Measurements from ENCODE around the gene DNAJC16.
"Not testable (repeated sequence)": the region's sequence is repeated elsewhere in the genome, so short reads cannot be mapped to it uniquely, and the experiment has no call there.

The DNAJC16 gene

DNA sequence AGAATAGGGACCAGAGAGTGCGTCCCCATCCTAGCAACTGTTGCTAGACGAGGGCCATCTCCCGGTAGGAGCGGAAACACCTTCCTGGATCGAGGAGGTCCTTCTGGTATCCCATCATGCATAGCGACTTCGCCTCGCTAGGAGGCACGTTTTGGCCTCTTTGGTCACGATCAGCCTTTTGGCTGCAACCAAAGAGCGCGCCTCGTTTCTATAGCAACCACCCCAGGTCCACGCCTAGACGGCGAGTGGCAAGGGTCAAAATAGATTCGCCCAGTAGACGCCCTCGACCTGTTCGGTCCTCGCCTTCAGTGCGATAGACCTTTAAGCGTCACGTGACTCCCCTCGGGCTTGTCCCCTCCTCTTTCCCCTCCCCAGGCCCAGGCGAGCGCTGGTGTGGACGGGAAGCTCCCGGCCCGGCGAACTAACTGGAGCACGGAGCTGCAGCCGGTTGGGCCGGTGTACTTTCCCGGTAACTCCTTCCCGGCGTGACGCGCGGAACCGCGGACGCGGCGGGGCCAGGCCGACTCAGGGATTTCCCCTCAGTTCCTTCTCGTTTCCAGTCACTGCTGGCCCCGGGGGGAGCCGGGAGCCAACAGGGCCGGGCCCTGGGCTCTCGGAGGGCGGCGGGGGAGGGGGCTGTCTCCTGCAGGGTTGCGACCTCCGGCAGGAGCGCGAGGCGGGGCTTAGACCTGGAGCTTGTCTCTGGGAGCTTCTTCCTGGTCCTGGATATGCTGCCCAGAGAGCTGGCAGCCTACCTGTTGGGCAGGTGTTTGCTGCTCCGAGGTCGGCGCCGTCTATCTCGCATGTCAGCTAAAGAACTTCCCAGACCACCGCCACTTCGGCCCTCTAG is at the start of gene DNAJC16:
Gene DNAJC16 (plus strand): TSS at position 359 of the 850 bp plus-strand sequence. CDS start 2,258 bp downstream, outside the sequence.
- peak; percentile 99 to 100 (median 100) for DNase-seq

DNA sequence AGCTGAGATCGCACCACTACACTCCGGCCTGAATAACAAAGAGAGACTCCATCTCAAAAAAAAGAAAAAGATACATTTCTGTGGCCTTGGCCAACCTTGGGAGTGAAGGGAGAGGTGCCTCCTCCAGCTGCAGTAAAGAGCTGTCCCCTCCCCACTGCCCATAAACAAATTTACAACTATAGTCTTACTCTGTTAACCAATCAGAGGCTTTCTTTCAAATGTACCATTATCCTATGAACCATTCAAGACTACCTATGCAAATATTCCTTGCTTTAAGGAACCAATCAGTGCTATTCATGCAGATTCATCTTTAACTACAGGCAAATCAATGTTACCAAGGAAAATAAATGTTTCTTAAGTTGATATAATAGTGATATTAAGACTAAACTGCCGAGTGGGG is 49.7 kb upstream of the DNAJC16 start:
- DNase-seq: no peak

DNA sequence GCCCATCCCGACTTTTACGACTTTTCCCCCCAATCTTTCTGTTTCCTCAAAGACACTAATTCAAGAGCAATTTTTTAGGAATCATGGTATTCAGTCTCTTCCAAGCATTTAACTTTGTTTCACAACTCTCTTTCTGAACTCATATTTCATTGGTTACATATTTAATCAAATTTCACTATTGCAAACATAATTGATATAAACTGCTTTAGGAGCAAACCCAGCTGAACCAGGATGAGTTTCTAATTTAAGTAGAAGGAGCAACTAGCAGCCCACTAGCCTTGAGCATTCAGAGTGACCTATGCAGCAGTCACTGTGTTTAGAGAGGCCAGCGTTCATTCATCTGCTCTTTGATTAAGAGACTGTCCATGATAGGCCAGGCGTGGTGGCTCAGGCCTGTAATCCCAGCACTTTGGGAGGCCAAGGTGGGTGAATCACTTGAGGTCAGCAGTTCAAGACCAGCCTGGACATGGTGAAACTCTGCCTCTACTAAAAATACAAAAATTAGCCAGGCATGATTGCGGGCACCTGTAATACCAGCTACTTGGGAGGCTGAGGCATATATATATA is 48.9 kb upstream of the DNAJC16 start:
- DNase-seq: no peak

DNA sequence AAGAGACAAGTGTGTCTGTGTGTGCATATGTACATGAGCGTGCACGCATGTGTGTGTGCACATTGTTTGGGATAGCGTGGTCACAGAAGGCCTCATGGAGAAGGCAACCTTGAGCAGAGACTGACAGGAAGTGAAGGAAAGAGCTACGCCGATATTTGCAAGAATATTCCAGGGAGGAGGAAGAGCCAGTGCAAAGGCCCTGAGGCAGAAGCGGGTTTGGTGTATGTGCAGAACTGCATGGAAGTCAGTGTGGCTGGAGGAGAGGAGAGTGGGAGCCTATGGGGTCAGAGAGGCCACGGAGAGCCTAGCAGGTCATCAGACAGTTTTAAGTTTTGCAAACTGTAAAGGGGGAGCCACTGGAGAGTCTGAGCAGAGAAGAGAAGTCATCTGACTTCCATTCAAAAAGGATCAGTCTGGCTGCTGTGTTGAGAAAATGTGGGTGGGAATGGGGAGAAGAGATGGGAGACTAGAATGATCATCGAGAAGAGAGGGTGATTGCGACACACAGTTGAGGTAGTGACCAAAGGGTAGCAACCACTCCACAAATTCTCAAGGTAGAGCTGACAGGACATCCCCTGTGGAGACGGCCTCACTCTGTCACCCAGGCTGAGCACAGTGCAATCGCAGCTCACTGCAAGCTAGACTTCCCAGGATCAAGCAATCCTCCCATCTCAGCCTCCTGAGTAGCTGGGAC is 46.8 kb upstream of the DNAJC16 start:
- no peak for DNase-seq

GRCh38 chr1:15482455-15482854 is 44.2 kb upstream of the DNAJC16 start:
- DNase-seq: not testable (repeated sequence)

DNA sequence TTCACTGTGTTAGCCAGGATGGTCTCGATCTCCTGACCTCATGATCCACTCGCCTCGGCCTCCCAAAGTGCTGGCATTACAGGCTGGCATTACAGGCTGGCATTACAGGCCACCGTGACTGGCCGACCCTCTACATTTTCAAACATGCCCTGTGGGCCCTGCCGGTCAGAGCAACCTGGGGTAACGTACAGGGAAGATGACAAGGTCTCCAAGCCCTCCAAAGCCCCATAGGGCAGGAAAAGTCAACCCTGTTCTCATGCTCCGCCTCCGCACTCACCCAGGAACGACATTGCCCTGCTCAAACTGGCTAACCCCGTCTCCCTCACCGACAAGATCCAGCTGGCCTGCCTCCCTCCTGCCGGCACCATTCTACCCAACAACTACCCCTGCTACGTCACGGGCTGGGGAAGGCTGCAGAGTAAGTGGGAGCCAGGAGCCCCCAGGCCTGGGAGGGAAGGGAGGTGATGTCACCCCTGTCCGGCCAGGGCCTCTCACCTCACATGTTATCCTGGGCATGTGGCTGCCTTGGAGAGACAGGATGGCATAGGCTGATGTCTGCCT is 43.6 kb upstream of the DNAJC16 start:
- not testable (repeated sequence) for DNase-seq

DNA sequence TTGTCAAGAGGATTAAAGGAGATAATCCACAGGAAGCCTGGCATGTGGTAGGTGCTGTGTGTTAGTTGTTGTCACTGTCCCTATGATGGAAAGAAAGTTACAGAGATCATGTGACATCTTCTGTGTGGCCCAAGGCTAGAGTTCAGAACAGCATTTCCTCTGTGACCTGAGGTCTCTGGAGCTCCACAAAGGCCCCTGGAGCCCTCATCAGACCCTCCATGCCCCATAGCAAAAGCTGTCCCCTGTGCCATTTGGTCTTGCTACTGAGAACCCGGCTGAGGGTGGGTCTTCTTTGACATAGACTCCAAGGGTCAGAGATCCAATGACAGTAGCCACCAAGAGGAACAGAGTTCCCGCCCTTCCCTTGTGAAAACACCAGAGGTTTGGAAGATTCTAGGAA is 42.7 kb upstream of the DNAJC16 start:
- DNase-seq: no peak

DNA sequence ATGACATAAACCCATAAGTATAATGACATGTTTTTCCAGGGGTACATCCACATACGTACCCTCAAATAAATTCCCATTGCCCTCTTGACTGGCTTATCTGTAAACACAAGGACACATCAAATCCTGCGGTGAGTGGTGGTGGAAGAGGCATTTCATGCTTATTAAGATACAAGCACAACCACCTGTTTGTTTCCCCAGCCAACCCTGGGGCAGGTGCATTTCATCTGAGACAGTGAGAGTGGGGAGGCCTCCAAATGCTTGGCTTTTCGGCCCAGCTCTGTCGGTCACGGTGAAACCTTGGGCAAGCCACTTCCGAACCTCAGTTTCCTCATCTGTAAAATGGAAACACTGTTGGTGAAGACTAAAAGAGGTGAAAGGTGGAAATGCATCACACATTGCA is 42.2 kb upstream of the DNAJC16 start:
- not testable (repeated sequence) for DNase-seq

DNA sequence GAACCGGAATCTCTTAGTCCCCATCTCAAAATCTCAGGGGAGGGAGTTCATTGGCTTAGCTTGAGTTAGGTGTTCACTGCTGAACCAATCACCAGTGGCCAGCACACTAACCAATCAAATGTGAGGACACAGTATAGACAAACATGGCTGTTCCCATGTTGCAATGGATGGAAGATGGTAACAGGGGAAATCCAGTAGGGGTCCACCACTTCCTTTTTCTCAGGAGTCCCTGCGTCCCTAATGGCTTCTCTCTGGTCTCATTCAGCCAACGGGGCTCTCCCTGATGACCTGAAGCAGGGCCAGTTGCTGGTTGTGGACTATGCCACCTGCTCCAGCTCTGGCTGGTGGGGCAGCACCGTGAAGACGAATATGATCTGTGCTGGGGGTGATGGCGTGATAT is 41.0 kb upstream of the DNAJC16 start:
- DNase-seq: peak in 2 of 3 donors; percentile 3 to 27

DNA sequence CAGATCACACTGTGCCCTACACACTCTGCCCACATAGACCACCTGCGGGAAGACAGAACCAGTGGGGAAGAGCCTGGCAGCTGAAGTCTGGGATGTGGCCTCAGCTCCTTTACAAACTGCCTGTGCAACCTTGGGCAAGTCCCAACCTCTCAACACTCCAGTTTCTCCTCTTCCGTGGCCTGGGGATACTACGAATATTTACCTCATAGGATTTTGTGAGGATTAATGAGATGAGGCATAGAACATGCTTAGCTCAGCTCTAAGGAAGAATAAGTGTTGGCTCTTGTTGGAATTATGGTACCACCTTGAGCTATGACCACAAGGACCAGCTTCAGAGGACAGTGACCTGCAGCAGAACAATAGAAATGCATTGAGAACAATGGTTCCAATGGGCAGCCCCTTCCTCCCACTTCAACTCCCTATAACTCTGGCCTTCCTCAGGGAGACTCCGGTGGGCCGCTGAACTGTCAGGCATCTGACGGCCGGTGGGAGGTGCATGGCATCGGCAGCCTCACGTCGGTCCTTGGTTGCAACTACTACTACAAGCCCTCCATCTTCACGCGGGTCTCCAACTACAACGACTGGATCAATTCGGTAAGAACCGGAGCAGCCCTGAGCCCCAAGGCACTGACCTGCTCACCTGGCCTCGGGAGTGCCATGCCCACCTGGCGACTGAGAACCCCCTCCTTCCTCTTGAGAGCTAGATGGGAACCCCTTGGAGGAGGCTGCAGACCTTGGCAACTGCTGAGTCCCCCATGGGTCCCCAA is 39.6 kb upstream of the DNAJC16 start:
- not testable (repeated sequence) for DNase-seq

DNA sequence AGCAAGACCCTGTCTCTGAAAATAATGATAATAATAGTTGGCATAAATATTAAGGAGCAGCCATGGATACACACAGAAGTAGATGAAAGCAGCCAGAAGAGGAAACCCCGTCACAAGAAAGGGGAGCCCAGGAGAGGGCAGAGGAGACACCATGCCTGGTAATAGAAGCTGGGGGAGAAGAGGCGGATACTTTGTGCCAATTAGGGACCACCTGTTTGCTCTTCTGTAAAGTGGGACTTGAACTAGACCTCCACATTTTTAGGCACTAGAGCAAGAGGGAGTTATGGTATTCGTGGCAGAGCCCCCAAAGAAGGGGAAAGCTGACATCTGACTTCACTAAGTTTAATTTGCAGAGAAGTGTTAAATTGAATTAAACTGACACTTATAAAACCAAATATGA is 38.3 kb upstream of the DNAJC16 start:
- DNase-seq: no peak

DNA sequence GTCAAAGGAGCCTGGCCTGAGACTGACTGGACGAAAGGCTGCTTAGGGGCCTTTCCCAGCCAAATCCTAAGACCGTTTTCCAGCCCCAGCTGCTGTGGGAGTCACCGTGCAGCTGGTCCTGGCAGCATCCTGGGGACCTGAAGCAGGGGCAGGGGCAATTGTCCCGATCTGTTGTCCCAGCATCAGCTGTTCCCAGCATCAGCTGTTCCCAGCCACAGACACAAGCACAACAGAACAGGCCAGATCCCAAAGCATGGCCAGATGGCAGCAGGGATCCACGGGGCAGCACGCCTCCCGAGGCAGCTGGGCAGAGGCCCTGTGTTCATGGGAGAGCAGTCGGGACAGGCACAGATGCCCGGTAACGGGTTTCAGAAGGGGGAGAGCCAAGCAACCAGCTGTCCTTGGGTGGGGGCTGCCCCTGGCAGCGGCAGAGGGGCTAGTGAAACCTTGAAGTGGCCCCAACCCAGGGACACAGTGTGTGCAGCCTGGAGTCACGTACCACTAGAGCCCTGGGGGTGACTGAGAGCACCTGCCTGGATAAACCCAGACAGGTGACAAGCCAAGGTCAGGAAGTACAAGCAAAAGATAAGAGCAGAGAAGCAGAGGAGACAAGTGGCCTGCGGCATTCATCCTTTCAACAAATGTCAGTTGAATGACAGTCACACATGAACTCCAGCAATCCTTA is 37.5 kb upstream of the DNAJC16 start:
- DNase-seq: no peak

GRCh38 chr1:15491010-15491409 is 35.6 kb upstream of the DNAJC16 start:
- not testable (repeated sequence) for DNase-seq

- no peak for DNase-seq
These were observed 34.1 kb upstream of the DNAJC16 start for GRCh38 chr1:15492596-15492995.

GRCh38 chr1:15493869-15494390 is 32.7 kb upstream of the DNAJC16 start:
- no peak for DNase-seq

DNA sequence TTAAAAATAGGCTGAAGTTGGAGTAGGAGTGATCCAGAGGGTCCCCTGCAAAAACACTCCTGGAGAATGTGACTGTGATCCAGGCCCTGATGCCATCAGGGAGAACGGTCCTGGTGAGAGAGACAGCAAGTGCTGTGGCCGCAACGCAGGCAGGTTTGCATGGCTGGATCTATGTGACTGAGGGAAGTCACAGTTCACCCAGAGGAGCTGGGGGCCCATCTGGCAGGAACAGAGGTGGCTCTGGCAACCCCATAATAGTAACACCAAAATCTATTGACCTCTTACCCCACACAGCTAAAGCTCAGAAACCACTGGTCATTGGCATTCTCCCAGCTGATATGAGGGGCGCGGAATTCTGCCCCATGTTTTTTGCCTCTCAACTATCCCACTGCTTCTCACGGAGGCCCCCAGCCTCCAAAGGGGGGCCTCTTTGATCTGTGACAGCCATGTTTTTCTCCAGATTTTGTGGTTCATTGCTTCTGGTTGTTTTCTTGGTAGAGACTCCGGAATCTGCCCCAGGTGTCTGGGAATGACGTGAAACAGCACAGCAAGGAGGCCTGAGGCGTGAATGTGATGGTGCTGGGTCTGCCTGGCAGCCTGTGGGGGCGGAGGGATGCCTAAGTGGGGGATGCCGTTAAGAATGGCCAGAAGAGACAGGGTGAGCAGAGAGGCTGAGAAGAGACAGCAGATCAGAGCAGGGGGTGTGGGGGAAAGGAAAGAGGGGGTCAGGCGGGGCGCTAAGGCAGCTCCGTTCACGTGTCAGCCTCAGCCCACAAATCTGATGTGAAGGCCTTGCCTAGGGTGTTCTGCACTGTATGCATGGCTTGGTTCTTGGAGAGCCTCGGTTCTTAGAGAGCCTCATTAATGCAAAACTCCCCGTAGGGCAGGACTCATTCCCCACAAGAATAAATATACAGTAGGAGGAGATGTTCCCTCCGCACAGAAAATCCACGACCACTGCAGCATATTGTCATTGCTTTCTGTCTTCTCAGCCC is 26.2 kb upstream of the DNAJC16 start:
- DNase-seq: no peak

GRCh38 chr1:15501208-15502032 is 25.2 kb upstream of the DNAJC16 start:
- peak; percentile 75 to 85 (median 80) for DNase-seq

DNA sequence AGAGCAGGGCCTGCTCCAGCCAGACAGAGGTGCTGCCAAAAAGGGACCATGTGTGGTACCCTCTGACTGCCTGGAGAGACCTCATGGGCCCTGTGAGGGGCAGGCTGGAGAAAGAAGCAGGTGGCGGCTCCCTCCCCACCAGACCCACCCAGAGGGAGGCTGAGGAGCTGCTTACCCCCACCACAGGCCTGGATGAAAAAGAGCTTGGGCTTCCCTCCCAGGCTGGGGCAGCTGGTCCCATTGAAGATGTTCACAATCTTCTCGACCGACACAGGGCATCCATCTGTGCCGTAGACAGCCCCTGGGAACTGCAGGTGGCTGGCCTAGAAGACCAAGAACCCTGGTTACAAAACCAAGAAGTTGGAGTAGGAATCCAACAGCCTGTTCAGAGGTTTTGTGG is 22.2 kb upstream of the DNAJC16 start:
- DNase-seq: no peak

DNA sequence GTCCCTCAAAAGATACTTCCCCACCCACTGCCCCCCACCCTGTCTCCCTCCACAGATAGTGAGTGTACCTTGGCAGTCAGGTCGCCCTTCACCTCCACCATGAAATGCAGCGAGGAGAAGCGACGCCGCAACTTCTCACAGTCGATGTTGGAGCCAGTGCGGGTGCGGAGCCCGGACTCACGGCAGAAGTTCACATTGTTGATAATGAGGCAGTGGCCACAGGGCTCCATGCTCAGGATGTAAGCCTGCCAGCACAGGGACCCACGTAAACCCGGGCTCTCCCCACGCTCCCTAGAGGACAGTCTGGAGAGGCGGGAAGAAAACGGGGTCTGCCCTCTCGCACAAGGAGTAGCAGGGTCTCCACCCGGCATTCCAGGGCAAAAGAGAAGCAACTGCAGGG is 19.8 kb upstream of the DNAJC16 start:
- DNase-seq: no peak

DNA sequence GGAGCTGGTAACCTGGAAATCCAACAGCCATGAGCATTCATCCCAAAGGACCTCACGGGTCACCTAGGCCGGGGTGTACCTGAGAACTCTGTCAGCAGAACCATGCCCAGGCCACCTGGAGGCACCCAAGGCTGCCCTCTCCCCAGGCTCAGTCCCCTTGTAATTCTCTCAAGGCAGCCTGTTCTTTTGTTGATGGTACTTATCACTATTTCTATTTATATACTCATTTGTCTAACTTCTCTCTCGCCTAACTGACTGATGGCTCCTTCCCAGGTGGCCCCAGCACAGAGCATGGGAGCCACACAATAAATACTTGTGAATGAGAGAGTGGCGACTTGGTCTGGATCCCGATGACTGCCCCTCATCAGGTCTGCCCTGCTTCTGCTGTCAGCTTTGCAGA is 19.4 kb upstream of the DNAJC16 start:
- no peak for DNase-seq

All from suppressor macrophage treated with lipopolysaccharide for 1 hour (primary cell).